Measurements from ENCODE around the gene MOSPD2.

MOSPD2 gene

DNA sequence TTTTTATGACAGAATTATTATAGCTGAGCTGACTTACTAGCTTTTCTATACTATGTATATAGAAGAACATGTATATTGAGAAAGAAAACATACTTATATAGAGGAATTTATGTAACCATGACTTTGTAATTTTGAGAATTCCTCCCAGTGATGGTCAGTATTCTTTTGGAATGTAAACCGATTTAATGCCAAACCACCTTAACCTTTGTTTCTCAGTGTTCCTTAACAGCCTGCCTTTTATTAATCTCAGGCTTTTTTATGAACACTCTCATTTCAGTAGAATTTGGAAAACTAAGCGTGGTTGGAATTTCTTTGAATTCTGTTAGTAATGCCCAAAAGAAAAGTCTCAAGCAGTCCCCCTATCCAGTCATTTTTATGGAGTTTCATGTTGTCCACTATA, 47.0 kb downstream of the MOSPD2 start:
- Mint-ChIP-seq H3K36me3 (ENCODE audit: insufficient read depth) (peaks cover 14% of the 10 kb centered on the region), H3K27me3 (no peaks in the 10 kb centered on the region)
- DNase-seq (ENCODE audit: low spot score in 2 of 2), result no peak

DNA sequence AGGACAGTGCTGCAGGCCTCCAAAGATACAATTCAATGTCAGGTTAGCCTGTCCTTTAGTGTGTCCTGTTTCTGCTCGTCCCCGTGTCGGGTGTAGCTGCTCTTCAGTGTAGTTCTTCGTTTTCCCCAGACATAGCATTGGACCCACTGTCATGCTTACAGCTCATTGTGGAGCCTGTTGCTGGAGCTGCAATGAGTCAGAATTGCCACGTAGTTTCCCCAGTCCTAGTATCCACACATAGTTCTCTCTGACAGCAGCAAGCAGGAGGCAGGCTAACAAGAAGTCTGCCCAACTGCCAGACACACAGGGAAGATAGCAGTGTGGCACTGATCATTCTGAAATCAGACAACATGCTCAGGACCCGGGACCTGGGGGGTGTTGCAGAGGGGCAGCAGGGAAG, 49.2 kb downstream of the MOSPD2 start:
- no peaks in the 10 kb centered on the region for H3K4me1 Mint-ChIP-seq
- H3K9me3 Mint-ChIP-seq, result no peaks in the 10 kb centered on the region
- ATAC-seq (replicated peaks; ENCODE audit: extremely low read depth, poor library complexity, severe bottlenecking), result no peak
- no peak overlapping the region for H3K27ac Mint-ChIP-seq (ENCODE audit: low read depth)
- H3K36me3 Mint-ChIP-seq (ENCODE audit: insufficient read depth), result peaks cover 11% of the 10 kb centered on the region
- DNase-seq (ENCODE audit: low spot score in 2 of 2), result no peak
- H3K4me3 Mint-ChIP-seq, result no peak overlapping the region
- no peaks in the 10 kb centered on the region for H3K27me3 Mint-ChIP-seq

More for the DNA sequence above, 47.0 kb downstream of the MOSPD2 start:
- Mint-ChIP-seq H3K9me3 (no peaks in the 10 kb centered on the region), H3K4me1 (no peaks in the 10 kb centered on the region), H3K4me3 (no peak overlapping the region), H3K27ac (ENCODE audit: low read depth) (no peak overlapping the region)
- no peak for ATAC-seq (replicated peaks; ENCODE audit: extremely low read depth, poor library complexity, severe bottlenecking)

DNA sequence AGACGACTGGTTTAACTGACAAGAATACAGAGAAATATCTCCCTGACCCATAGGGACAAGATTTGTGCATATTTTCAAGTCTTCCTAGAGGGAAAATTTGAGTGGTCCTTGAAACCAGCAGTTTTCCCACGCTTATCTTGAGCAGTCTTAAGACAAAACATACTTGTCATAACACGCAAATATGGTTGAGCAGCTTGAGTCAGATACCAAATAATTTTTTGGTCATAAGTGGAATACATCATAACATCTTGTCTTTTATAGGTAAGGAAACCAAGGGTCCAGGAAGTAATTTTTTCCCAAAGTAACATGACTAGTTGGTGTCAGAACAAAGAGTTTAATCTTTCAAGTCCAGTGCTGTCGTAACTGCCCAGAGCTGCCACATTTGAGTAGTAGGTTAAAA, 50.5 kb downstream of the MOSPD2 start:
- no peak for ATAC-seq (replicated peaks; ENCODE audit: extremely low read depth, poor library complexity, severe bottlenecking)

DNA sequence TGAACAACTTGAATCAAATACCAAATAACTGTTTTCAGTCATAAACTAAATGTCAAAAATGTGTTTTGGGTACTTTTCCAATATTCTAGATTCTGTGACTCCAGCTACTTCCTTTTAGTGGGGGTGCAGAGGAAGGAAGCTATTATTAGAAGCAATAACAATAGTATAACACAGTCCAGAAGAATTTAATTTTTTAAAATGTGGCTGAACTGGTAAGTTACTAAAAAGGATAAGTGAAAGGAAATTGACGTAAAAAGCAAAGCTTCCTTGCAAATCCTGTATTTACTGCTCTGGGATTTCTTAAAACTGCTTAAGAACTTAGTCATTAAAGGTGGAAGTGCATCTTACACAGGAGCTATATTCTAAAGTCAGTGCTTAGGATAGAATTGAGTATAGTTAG, 53.2 kb downstream of the MOSPD2 start:
- Mint-ChIP-seq H3K36me3 (ENCODE audit: insufficient read depth) (no peaks in the 10 kb centered on the region), H3K27ac (ENCODE audit: low read depth) (no peak overlapping the region), H3K9me3 (no peaks in the 10 kb centered on the region), H3K4me3 (no peak overlapping the region), H3K27me3 (no peaks in the 10 kb centered on the region), H3K4me1 (no peaks in the 10 kb centered on the region)
- no peak for DNase-seq (ENCODE audit: low spot score in 2 of 2)
- ATAC-seq (replicated peaks; ENCODE audit: extremely low read depth, poor library complexity, severe bottlenecking), result no peak

More for the DNA sequence above, 50.5 kb downstream of the MOSPD2 start:
- Mint-ChIP-seq H3K4me3 (no peak overlapping the region), H3K36me3 (ENCODE audit: insufficient read depth) (peaks cover 4% of the 10 kb centered on the region), H3K4me1 (no peaks in the 10 kb centered on the region), H3K9me3 (no peaks in the 10 kb centered on the region), H3K27me3 (no peaks in the 10 kb centered on the region), H3K27ac (ENCODE audit: low read depth) (no peak overlapping the region)
- no peak for DNase-seq (ENCODE audit: low spot score in 2 of 2)

DNA sequence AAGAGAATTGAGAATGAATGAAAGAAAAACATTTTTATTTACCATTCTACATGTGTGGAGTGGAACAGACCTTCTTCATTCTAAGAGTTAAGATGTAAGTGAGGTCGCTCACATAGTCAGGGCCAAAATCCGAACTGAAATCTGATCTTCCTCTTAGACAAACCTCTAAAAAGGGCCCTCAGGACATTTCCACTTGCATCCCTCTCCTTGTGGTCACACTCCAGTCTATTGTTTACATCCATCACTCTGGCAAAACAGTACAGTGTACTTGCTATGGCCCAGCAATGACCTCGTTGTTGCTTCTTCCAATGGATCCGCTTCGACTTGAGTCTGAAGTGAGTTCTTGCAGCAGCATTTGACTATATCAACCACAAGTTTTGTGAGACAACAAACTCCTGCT, 54.2 kb downstream of the MOSPD2 start:
- Mint-ChIP-seq H3K9me3 (no peaks in the 10 kb centered on the region), H3K36me3 (ENCODE audit: insufficient read depth) (no peaks in the 10 kb centered on the region), H3K4me3 (no peak overlapping the region), H3K4me1 (no peaks in the 10 kb centered on the region), H3K27me3 (no peaks in the 10 kb centered on the region), H3K27ac (ENCODE audit: low read depth) (no peak overlapping the region)
- DNase-seq (ENCODE audit: low spot score in 2 of 2), result no peak
- ATAC-seq (replicated peaks; ENCODE audit: extremely low read depth, poor library complexity, severe bottlenecking), result no peak

DNA sequence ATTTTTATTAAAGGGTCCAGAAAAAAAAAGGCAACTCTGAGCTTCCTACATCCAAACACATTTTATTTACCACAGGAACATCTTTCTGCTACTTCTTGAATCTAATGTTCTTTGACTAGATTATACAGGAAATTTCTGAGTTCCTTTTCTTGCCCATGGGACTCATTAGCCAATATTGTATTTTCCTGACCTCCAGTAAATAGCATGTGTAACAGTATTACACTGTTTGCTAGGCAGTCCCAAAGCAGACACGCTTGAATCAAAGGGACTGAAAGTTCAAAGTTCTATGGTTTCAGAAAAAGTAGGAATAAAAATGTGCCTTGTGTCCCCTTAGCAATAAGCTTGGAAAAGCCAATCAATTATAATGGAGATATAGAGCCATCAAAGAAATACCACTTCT, 57.4 kb downstream of the MOSPD2 start:
- H3K36me3 Mint-ChIP-seq (ENCODE audit: insufficient read depth), result no peaks in the 10 kb centered on the region
- no peaks in the 10 kb centered on the region for H3K4me1 Mint-ChIP-seq
- no peak overlapping the region for H3K27ac Mint-ChIP-seq (ENCODE audit: low read depth)
- no peak overlapping the region for H3K4me3 Mint-ChIP-seq
- no peak for ATAC-seq (replicated peaks; ENCODE audit: extremely low read depth, poor library complexity, severe bottlenecking)
- DNase-seq (ENCODE audit: low spot score in 2 of 2), result no peak
- H3K9me3 Mint-ChIP-seq, result no peaks in the 10 kb centered on the region
- H3K27me3 Mint-ChIP-seq, result no peaks in the 10 kb centered on the region

DNA sequence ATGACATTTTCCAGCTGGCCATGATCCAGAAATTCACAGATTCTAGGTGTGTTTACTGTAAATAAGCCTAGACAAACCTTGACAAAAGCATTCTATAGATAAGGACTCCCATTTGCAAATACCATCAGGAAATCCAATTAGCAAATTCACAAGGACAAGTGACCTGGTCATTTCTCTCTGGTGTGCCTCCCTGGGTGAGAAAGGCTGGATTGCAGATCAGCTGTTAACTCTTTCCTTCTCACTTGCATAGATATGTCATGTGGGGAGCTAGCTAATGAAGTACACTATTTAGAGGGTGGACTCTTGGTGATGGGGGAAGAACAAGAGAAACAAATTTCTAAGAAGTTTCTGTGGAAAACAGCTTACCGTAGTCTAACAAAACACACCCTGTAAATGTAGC, 58.9 kb downstream of the MOSPD2 start:
- Mint-ChIP-seq H3K4me3 (no peak overlapping the region), H3K9me3 (no peaks in the 10 kb centered on the region), H3K36me3 (ENCODE audit: insufficient read depth) (no peaks in the 10 kb centered on the region), H3K27ac (ENCODE audit: low read depth) (no peak overlapping the region), H3K27me3 (no peaks in the 10 kb centered on the region), H3K4me1 (no peaks in the 10 kb centered on the region)
- ATAC-seq (replicated peaks; ENCODE audit: extremely low read depth, poor library complexity, severe bottlenecking), result no peak
- DNase-seq (ENCODE audit: low spot score in 2 of 2), result no peak

DNA sequence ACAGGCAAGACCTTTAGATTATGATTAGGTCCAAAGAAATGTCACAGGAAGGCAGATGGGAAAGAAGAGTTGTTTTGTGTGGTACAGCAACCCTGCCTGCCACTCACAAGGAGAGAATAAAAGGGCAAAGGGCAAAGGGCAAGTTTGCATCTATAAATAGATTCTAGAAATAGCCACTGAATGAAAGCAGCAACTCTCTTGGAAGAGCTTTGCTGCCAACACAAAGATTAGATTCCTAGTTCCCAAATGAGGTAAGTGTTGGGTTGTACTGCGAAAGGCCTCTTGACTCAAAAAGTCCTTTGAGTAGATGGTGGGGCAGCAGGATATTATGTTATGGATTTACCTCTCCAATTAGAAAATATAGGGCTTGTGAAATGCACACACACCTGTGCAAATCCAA, 61.2 kb downstream of the MOSPD2 start:
- Mint-ChIP-seq H3K27me3 (no peaks in the 10 kb centered on the region), H3K9me3 (no peaks in the 10 kb centered on the region), H3K36me3 (ENCODE audit: insufficient read depth) (no peaks in the 10 kb centered on the region), H3K4me3 (no peak overlapping the region), H3K27ac (ENCODE audit: low read depth) (no peak overlapping the region), H3K4me1 (no peaks in the 10 kb centered on the region)
- DNase-seq (ENCODE audit: low spot score in 2 of 2), result no peak
- ATAC-seq (replicated peaks; ENCODE audit: extremely low read depth, poor library complexity, severe bottlenecking), result no peak

DNA sequence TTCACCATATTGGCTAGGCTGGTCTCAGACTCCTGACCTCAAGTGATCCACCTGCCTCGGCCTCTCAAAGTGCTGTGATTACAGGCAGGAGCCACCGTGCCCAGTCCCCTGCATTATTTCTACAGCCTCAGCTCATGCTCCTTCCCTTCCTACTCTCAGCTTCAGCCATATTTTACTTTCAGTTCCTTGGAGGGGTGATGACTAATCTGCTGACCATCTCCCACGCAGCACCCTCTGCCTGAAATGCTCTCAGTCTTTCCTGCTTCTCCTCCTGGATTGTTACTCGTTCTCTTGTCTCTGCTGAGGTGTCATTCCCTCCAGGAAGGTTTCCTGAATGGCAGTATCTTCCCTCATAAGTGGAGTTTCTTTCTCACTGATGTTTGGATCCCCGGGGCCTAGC, 63.3 kb downstream of the MOSPD2 start:
- H3K4me3 Mint-ChIP-seq, result no peak overlapping the region
- ATAC-seq (replicated peaks; ENCODE audit: extremely low read depth, poor library complexity, severe bottlenecking), result no peak
- H3K36me3 Mint-ChIP-seq (ENCODE audit: insufficient read depth), result no peaks in the 10 kb centered on the region
- no peaks in the 10 kb centered on the region for H3K9me3 Mint-ChIP-seq
- no peak overlapping the region for H3K27ac Mint-ChIP-seq (ENCODE audit: low read depth)
- H3K4me1 Mint-ChIP-seq, result no peaks in the 10 kb centered on the region
- H3K27me3 Mint-ChIP-seq, result peaks cover 6% of the 10 kb centered on the region
- DNase-seq (ENCODE audit: low spot score in 2 of 2), result no peak

DNA sequence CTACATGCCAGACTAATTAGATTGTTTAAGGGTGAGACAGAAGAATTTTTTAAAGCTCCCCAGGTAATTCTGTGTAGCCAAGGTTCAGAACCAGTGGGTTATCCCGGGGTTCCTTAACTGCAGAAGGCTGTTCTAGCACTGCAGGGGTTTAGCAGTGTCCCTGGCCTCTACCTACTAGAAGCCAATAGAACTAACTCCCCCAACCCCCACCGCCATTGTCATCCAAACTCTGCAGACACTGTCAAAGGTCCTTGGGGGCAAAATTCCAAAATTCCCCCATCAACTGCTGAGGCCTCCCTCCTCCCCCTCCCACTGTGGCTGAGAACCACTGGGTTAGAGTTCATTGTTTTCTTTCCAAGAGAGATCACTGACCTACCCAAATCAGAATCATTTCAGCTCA, 66.4 kb downstream of the MOSPD2 start:
- no peak overlapping the region for H3K4me3 Mint-ChIP-seq
- H3K9me3 Mint-ChIP-seq, result no peaks in the 10 kb centered on the region
- ATAC-seq (replicated peaks; ENCODE audit: extremely low read depth, poor library complexity, severe bottlenecking) (no peak), DNase-seq (ENCODE audit: low spot score in 2 of 2) (no peak)
- no peaks in the 10 kb centered on the region for H3K36me3 Mint-ChIP-seq (ENCODE audit: insufficient read depth)
- H3K27me3 Mint-ChIP-seq, result peaks cover 6% of the 10 kb centered on the region
- H3K27ac Mint-ChIP-seq (ENCODE audit: low read depth), result no peak overlapping the region
- H3K4me1 Mint-ChIP-seq, result no peaks in the 10 kb centered on the region

DNA sequence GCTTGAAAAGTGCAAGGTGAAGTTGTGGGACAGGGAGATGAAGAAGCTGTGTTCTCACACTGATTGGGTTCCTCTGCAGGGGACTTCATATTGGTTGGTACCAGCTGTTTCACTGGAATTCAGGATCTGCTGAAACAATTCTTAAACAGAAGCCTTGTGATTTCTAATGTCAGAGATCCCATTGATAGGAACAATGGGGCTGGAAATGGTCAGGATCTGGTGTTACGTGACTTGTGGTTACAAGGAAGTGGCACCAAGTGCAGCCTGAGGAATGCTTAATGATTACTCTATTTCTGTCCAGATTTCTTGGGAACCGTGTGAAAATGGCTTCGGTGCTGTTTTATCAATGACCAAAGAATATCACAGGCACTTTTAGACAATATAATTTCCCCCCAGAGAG, 68.1 kb downstream of the MOSPD2 start:
- ATAC-seq (replicated peaks; ENCODE audit: extremely low read depth, poor library complexity, severe bottlenecking) (no peak), DNase-seq (ENCODE audit: low spot score in 2 of 2) (no peak)
- H3K4me1 Mint-ChIP-seq, result no peaks in the 10 kb centered on the region
- H3K9me3 Mint-ChIP-seq, result no peaks in the 10 kb centered on the region
- no peaks in the 10 kb centered on the region for H3K36me3 Mint-ChIP-seq (ENCODE audit: insufficient read depth)
- no peak overlapping the region for H3K27ac Mint-ChIP-seq (ENCODE audit: low read depth)
- H3K27me3 Mint-ChIP-seq, result peaks cover 6% of the 10 kb centered on the region
- H3K4me3 Mint-ChIP-seq, result no peak overlapping the region

DNA sequence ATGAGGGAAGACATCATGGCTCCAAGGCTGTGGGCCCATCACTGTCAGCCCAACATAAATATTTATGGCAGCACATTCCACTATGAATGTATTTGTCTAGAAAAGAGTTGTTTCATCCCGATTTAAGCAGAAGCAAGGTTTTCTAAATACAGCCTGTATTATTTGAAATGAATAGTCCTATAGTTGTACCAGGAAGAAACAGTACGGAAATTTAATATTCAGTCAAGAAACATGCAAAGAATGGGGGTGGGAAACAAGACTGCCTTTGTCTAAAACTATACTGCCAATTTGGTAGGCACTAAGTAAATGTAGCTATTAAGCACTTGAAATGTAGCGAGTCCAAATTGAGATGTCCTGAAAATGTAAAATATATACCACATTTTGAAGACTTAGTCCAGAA, 69.1 kb downstream of the MOSPD2 start:
- Mint-ChIP-seq H3K4me1 (no peaks in the 10 kb centered on the region), H3K4me3 (no peak overlapping the region), H3K27me3 (peaks cover 6% of the 10 kb centered on the region), H3K36me3 (ENCODE audit: insufficient read depth) (no peaks in the 10 kb centered on the region), H3K9me3 (no peaks in the 10 kb centered on the region), H3K27ac (ENCODE audit: low read depth) (no peak overlapping the region)
- ATAC-seq (replicated peaks; ENCODE audit: extremely low read depth, poor library complexity, severe bottlenecking) (no peak), DNase-seq (ENCODE audit: low spot score in 2 of 2) (no peak)

DNA sequence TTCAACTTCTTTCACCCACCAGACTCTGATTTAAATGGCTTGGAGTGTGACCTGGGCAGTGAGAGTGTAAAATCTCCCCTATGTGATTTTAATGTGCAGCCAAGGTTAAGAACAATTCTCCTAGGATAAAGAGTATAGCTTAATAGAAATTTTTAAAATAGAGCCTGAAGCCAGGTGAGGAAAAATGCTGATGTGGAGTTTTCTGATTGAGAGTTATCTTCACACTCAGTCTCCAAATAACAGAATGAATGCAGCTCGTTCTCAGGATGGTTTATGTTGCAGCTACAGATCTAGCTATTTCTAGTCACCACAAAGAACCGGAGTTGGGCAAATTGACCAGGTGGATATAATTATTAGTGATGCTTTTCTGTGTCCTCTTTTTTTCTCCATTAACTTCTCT, 70.7 kb downstream of the MOSPD2 start:
- no peaks in the 10 kb centered on the region for H3K9me3 Mint-ChIP-seq
- ATAC-seq (replicated peaks; ENCODE audit: extremely low read depth, poor library complexity, severe bottlenecking), result no peak
- no peak for DNase-seq (ENCODE audit: low spot score in 2 of 2)
- no peak overlapping the region for H3K27ac Mint-ChIP-seq (ENCODE audit: low read depth)
- no peak overlapping the region for H3K4me3 Mint-ChIP-seq
- H3K4me1 Mint-ChIP-seq, result no peaks in the 10 kb centered on the region
- H3K27me3 Mint-ChIP-seq, result peaks cover 6% of the 10 kb centered on the region
- no peaks in the 10 kb centered on the region for H3K36me3 Mint-ChIP-seq (ENCODE audit: insufficient read depth)

DNA sequence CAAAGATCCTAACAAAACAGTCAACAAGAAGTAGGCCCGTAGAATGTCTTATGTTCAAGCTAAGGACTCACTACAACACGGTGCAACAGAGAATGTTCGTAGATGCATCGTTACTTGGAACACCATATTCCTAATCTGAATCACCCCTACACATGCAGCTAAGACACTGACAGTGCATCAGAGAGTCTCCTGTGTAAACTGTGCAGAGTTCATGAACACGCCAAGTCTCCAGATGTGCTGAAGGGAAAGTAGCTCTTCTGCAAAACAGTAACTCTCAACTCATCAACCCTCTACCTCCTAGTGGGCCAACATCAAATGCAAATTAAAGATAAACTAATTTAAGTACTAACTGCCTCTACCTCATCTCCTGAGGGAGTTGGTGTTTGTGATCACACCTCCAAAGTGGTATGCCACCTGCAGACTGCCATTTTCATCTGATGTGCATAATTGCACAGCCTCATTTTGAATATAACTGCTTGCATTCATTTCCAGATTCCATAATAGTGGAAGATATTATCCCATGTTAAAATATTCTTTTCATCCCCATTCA, 73.5 kb downstream of the MOSPD2 start:
- Mint-ChIP-seq H3K4me3 (no peak overlapping the region), H3K27me3 (peaks cover 14% of the 10 kb centered on the region), H3K36me3 (ENCODE audit: insufficient read depth) (no peaks in the 10 kb centered on the region), H3K27ac (ENCODE audit: low read depth) (no peak overlapping the region), H3K4me1 (no peaks in the 10 kb centered on the region), H3K9me3 (no peaks in the 10 kb centered on the region)
- no peak for DNase-seq (ENCODE audit: low spot score in 2 of 2)
- no peak for ATAC-seq (replicated peaks; ENCODE audit: extremely low read depth, poor library complexity, severe bottlenecking)
